ENCODE results near the gene ACHE.
A peak's percentile ranks its signal among the peaks of the same experiment; 100 is the strongest.

Gene ACHE

GRCh38 chr7:100896732-100897608, 1.3 kb upstream of the ACHE start:
- no peak for DNase-seq

DNA sequence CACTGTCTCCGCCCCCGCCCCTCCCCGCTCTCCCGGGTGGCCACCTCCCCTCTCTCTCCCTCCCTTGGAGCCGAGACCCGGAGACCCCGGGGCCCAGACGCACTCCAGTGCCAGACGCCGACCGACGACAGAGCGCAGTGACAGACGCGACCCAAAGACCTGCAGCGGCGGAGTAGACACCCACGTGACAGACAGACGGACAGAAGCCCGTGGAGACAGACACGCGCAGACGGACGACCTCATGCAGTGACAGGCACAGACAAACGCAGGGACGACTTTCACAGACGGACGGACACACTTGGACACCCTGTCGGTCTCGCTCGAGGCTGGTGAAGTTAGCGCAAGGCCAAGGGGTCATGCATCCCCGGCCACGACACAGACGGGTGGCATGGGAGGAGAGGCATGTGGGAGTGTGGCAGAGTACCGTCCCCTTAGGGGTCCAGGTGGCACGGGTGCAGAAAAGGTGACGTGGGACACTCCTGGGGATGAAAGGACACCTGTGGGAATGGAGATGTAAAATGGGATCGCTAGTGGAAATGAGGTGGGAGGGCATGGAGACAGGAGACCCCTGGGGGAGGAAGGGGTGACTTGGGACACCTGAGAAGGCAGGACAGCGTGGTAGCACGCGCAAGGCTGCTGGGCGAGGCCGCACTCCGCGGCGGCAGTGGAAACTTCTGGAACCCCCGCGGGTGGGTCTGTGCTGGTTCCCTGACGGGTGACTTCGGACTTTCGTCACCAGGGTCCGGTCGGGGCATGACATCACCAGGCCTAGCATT, 456 bp upstream of the ACHE start:
- no peak for DNase-seq

DNA sequence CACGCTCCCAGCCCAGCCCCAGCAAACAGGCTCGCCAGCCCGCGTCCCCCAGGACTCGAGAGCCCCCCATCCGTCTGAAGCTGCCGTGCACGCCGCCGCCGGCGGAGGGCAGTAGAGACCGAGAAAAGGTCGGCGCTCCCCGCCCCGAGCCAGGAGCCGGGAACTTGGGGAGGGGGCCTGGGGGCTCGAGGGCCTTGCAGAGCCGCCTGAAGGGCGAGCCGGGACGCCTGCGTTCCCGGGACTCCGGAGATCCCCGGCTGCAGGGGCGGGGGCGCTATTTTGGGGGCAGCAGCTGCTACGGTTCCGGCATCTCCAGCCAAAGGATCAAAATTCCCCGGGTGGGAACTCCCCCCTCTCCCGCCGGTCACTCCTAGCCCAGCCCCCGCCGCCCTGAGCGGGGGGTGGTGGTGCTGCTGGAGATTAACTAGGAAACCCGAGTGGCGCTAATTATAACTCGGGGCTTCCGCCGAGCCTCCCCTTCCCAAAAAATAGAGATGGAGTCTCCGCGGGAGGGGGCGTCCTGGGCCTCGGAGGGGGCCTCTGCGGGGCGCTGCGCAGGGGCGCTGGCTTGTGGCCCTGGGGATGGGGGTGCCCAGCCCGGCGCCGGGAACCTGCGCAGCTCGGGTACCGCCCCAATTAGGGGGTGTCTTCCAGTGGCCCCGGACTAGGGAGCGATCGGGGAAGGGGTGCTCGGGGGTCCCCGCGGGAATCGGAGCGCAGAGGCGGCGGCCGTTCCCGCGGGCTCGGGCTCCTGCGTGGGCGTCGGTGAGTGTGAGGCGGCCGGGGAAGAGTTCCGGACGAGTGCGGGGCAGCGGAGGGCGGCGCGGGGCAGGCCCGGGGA, 608 bp downstream of the ACHE start:
- no peak for DNase-seq

GRCh38 chr7:100893910-100894721, 1.6 kb downstream of the ACHE start:
- no peak for DNase-seq

DNA sequence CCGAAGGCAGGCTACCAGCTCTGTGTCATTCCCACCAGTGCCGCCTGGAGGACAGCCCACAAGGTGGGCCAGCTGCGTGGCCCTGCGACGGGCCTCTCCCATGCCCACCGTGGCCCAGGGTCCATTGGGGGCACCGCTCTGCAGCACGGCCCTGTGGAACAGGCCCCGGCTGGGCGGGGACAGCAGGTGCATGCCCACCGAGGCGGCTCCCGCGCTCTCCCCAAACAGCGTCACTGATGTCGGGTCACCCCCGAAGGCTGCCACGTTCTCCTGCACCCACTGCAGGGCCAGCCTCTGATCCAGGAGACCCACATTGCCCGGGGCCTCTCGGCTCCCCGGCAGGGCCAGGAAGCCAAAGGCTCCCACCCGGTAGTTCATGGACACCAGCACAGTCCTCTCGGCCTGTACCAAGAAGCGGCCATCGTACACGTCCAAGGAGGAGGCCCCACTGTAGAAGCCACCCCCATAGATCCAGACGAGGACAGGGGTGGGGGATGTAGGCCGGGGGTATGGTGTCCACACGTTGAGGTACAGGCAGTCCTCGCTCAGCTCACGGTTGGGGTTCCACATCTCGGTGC, 2.3 kb downstream of the ACHE start:
- no peak for DNase-seq

GRCh38 chr7:100892364-100893317, 3.0 kb downstream of the ACHE start:
- DNase-seq = no peak

DNA sequence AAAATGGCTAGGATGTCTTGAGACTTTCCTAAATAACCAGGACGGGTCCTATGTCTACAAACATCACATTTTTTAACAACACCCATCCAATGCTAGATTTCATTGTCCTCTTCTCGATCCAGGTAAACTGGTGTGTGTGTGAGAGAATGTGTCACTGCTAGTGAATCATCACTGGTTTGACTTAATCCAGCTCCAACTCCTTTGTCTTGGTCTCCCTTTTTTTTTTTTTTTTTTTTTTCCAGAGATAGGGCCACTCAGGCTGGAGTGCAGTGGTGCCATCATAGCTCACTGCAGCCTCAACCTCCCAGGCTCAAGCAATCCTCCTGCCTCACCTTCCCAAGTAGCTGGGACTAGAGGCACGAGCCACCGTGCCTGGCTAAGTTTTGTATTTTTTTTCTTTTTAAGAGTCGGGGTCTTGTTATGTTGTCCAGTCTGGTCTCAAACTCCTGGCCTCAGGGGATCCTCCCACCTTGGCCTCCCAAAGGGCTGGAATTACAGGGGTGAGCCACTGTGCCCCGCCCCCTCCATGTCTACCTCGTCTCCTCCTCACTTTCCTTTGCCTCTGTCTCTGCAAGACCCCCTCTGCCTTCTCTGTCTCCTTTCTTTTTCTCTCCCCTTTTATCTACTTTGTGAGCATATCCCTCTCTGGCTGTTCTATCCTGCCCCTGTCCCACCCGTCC, 4.0 kb downstream of the ACHE start:
- DNase-seq = no peak

DNA sequence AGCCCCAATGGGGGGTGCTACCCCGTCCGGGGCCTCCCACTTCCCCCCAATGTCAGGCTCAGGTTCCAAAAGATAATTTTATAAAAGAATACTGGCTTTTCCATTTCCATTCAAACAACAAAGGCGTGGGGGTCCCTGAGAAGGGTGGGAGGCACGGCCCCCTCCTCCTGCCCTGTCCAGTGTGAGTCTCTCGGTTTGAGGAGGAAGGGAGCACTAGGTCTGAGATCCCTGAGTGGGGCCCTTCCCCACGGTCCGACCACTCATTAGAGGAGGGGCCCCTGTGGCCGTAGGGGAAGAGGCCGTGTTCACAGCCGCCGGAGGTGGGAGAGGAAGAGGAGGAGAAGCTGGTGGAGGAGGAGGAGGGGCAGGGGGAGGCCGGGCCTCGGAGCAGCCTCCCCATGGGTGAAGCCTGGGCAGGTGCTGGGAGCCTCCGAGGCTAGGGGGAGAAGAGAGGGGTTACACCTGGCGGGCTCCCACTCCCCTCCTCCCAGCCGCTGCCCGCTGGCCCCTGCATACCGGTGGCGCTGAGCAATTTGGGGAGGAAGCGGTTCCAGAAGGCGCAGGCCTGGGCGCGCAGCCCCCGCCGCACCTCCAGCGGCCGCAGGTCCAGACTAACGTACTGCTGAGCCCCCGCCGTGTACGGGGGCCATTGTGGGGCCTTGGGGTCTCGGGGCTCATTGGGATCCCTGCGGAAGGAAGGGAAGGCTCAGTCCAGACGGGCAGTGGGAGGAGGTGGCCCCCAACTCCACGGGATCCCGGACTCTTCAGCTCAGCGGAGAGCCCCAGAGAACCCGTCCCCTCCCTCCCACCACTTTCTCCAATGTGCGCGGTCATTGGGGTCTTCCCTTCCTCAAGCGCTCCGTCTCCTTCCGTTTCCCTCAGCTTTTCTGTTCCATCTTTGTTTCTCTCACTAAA, 4.8 kb downstream of the ACHE start:
- no peak for DNase-seq

- peak in 1 of 2 experiments; percentile 66 for DNase-seq
Measured at GRCh38 chr7:100888988-100889750, 6.5 kb downstream of the ACHE start, which contains the start of gene UFSP1. Gene UFSP1 (minus strand): TSS chr7:100889715. CDS start chr7:100889271, 444 bp downstream.

- no peak for DNase-seq
Measured at GRCh38 chr7:100888291-100888987, 7.2 kb downstream of the ACHE start.

DNA sequence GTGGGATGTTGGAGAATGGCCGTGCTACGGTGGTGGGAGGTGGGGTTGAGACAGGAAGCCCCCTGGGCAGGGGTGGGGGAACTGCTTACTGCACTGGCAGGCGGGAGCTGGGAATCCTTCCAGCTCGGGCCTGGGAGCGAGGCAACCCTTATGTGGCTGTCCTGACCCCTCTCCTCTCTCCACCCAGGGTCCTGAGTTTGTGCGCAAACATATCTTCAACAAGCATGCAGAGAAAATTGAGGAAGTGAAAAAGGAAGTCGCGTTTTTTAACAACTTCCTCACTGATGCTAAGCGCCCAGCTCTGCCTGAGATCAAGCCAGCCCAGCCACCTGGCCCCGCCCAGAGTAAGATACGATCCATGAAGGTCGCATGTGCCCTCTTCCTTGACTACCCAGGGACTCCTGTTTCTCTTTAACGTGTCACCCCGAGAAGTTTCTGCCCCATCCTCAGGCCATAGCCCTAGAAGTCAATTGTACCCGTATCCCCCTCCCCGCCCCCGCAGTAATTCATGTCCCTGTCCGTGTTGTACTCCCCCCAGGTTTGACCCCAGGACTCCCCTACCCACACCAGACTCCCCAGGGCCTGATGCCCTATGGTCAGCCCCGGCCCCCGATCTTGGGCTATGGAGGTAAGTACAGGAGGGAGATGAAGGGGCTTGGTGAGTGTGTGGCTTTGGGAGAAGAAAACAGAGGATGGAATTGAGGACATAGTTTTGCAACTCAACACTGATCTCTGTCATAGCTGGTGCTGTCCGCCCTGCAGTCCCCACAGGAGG, 8.0 kb downstream of the ACHE start:
- DNase-seq = no peak

DNA sequence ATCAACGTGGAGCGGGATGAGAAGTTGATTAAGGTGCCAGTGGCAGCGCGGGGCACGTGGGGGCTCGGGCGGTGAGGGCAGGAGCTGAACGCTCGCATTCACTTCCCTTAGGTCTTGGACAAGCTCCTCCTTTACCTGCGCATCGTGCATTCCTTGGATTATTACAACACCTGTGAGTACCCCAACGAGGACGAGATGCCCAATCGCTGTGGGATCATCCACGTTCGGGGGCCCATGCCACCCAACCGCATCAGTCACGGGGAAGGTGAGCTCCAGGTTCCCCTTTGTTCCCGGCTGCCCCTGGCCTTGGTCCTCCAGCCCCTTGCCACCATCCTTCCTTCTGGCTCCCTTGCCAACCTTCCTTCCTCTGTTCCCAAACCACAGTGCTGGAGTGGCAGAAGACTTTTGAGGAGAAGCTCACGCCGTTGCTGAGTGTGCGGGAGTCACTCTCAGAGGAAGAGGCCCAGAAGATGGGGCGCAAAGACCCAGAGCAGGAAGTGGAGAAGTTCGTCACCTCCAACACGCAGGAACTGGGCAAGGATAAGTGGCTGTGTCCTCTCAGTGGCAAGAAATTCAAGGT, 8.7 kb downstream of the ACHE start:
- DNase-seq = no peak

DNA sequence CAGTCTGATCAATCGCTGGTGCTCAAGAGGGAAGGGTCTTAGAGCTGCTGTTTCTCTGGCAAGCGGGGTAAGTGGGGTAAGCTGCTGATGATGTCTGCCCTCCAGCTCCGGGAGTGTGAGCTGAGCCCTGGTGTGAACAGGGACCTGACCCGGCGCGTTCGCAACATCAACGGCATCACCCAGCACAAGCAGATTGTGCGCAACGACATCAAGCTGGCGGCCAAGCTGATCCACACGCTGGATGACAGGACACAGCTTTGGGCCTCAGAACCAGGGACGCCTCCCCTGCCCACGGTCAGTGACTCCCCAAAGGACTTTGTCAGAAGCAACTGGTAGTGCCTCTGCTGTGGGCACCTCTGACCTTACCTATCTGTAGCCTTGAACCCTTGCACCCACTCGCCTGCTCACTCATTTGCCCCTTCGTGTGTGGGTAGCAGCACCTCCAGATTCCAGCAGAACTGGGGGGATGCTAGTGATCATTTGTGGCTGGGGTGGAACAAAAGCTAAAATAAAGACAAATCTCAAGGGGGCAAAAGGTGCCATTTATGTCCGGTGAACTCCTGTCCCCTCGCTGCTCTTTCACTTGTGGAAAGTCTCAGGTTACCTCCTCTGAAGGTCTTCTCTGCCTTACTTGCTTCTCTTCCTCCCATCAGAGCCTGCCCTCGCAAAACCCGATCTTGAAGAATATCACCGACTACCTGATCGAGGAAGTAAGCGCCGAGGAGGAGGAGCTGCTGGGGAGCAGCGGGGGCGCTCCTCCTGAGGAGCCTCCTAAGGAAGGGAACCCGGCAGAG, 9.3 kb downstream of the ACHE start:
- no peak for DNase-seq

GRCh38 chr7:100885440-100886141, 10.1 kb downstream of the ACHE start:
- no peak for DNase-seq

Measured in SHP77 (cell line).